ENCODE data around the gene ARHGDIB.

- TF ChIP-seq CTCF (IDR thresholded peaks at IDR 0.05) (no peak), POLR2A (IDR thresholded peaks at IDR 0.05) (no peak)
Observed at GRCh38 chr12:14919455-14919854, 41.9 kb downstream of the ARHGDIB start.

Data from adrenal gland (tissue), 5 donors.